Activated CD8-positive, alpha-beta T cell treated with anti-CD3 and anti-CD28 coated beads for 36 hours (primary cell): Measurements from ENCODE around the gene TAF1. TPM values are rescaled to one million over a fixed set of nuclear protein-coding genes. Genes with fewer than 3 reads are reported as not detected.
"Not testable (repeated sequence)": the region's sequence is repeated elsewhere in the genome, so short reads cannot be mapped to it uniquely, and the experiment has no call there.

Experiments
- ATAC-seq: fragments of 200-7000 bp; cut with Tn5 transposase; one replicate; pipeline ENCODE4 v1.10.0; 2021; ENCODE audit warnings: mild to moderate bottlenecking, moderate library complexity
- CTCF ChIA-PET: fragments of 350-600 bp; sonication (Branson Sonifier 250); formaldehyde crosslinking; loops from one replicate; lab custom pipeline; 2021; ENCODE audit warnings: antibody characterized with exemption; lab: Charles Lee
- POLR2A ChIA-PET: fragments of 350-600 bp; sonication (Branson Sonifier 250); formaldehyde crosslinking; loops from one replicate; lab custom pipeline; 2021; ENCODE audit warnings: antibody characterized with exemption; lab: Charles Lee
- DNase-seq: peaks from one replicate; pipeline ENCODE4 v3.0.0-alpha.2; 2020
- H3K27ac Mint-ChIP-seq: one replicate; pipeline ENCODE4 v1.8.0; 2021; ENCODE audit warnings: mild to moderate bottlenecking, mixed read lengths
- H3K27me3 Mint-ChIP-seq: one replicate; pipeline ENCODE4 v1.8.0; 2021; ENCODE audit warnings: mixed read lengths
- H3K36me3 Mint-ChIP-seq: one replicate; pipeline ENCODE4 v1.8.0; 2021; ENCODE audit warnings: low read depth, mixed read lengths
- H3K4me1 Mint-ChIP-seq: one replicate; pipeline ENCODE4 v1.8.0; 2021; ENCODE audit warnings: low read depth, mixed read lengths
- H3K4me3 Mint-ChIP-seq: one replicate; pipeline ENCODE4 v1.8.0; 2021; ENCODE audit warnings: mild to moderate bottlenecking, moderate library complexity, mixed read lengths
- H3K9me3 Mint-ChIP-seq: one replicate; pipeline ENCODE4 v1.8.0; 2021; ENCODE audit warnings: mixed read lengths
- intact Hi-C: fragments of 100-400 bp; cut with micrococcal nuclease; formaldehyde crosslinking; loops from one replicate; pipeline ENCODE4 v1.10.0; 2022
- total RNA-seq, 2 experiments: library from RNA; stranded (reverse); gene quantifications; one replicate each; pipeline ENCODE4 v1.2.3, GENCODE V29; 2021
- TF ChIP-seq, protein P1 (sequence below): fragments of 200-600 bp; IDR thresholded peaks from one replicate; pipeline ENCODE4 v1.8.0; 2022; ENCODE audit warnings: antibody characterized with exemption, mild to moderate bottlenecking

Gene TAF1
- total RNA-seq: 10 to 100 TPM; 26.8 to 30.9 TPM

GRCh38 chrX:71365875-71366673 lies at the start of gene TAF1:
TAF1 (plus strand) TSS chrX:71366357; CDS start chrX:71366375, 18 bp downstream.
- Mint-ChIP-seq H3K4me3 (peak within 1 kb of the TSS; percentile 94), H3K9me3 (no peaks in the 10 kb centered on the region), H3K27me3 (no peaks in the 10 kb centered on the region), H3K4me1 (peaks cover 18% of the 10 kb centered on the region), H3K27ac (peak within 1 kb of the TSS; percentile 98), H3K36me3 (peaks cover 24% of the 10 kb centered on the region)
- intact Hi-C loops: loop anchor here (5.0 kb wide), 2 partner anchors 84 to 166 kb away; partner anchors contain the start of genes NONO and OGT
- POLR2A ChIA-PET: interaction anchor here (0.6 to 2.9 kb wide), 15 partner anchors 10 to 248 kb away, joined by 3 to 19 read pairs (median 6); partner anchors contain the start of genes NONO, OGT and ZMYM3
- CTCF ChIA-PET: interaction anchor here (1.1 kb wide), 1 partner anchor 13 kb away, joined by 3 read pairs; no protein-coding TSS in a partner anchor
- TF ChIP-seq, protein P1, sequence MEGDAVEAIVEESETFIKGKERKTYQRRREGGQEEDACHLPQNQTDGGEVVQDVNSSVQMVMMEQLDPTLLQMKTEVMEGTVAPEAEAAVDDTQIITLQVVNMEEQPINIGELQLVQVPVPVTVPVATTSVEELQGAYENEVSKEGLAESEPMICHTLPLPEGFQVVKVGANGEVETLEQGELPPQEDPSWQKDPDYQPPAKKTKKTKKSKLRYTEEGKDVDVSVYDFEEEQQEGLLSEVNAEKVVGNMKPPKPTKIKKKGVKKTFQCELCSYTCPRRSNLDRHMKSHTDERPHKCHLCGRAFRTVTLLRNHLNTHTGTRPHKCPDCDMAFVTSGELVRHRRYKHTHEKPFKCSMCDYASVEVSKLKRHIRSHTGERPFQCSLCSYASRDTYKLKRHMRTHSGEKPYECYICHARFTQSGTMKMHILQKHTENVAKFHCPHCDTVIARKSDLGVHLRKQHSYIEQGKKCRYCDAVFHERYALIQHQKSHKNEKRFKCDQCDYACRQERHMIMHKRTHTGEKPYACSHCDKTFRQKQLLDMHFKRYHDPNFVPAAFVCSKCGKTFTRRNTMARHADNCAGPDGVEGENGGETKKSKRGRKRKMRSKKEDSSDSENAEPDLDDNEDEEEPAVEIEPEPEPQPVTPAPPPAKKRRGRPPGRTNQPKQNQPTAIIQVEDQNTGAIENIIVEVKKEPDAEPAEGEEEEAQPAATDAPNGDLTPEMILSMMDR: no peak
- DNase-seq: peak; percentile 96
- peak; percentile 90 for ATAC-seq

DNA sequence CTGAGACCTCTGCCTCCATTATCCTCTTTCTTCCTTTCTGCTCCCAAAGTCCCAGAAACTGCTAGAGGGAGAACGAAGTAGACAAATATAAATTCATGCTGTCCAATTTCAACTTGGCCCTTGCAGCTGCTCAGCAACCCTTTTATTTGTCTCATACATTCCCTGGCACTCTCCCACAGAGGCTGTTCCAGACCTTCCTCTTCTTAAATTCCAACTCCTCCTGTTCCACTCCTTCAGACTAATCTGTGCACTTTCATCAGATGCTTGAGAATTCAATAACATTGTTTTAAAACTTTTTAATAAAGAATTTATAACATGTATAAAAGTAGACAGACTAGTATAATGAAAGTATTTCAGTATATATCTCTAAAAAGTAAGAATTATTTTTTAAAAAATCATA lies 49.2 kb upstream of the TAF1 start:
- H3K4me3 Mint-ChIP-seq, H3K4me1 Mint-ChIP-seq, intact Hi-C loops, ATAC-seq, H3K9me3 Mint-ChIP-seq, H3K36me3 Mint-ChIP-seq, POLR2A ChIA-PET, H3K27ac Mint-ChIP-seq, DNase-seq, CTCF ChIA-PET, H3K27me3 Mint-ChIP-seq: not testable (repeated sequence)

GRCh38 chrX:71320126-71320525 lies 46.0 kb upstream of the TAF1 start:
- Mint-ChIP-seq H3K36me3 (peaks cover 9% of the 10 kb centered on the region), H3K4me3 (no peak overlapping the region), H3K4me1 (no peaks in the 10 kb centered on the region), H3K27ac (no peak overlapping the region), H3K9me3 (no peaks in the 10 kb centered on the region), H3K27me3 (no peaks in the 10 kb centered on the region)
- intact Hi-C loops: no loop called here
- ChIA-PET CTCF (no interaction called here), POLR2A (no interaction called here)
- TF ChIP-seq, protein P1: no peak
- DNase-seq (no peak), ATAC-seq (no peak)

GRCh38 chrX:71321731-71322130 lies 44.4 kb upstream of the TAF1 start:
- H3K27ac Mint-ChIP-seq: no peak overlapping the region
- TF ChIP-seq, protein P1: no peak

GRCh38 chrX:71324452-71324851 lies 41.7 kb upstream of the TAF1 start:
- POLR2A ChIA-PET, H3K27ac Mint-ChIP-seq, CTCF ChIA-PET, H3K4me1 Mint-ChIP-seq, intact Hi-C loops, DNase-seq, H3K4me3 Mint-ChIP-seq, H3K9me3 Mint-ChIP-seq, H3K27me3 Mint-ChIP-seq, ATAC-seq: not testable (repeated sequence)
- H3K36me3 Mint-ChIP-seq: peaks cover 18% of the 10 kb centered on the region

More at GRCh38 chrX:71321731-71322130, 44.4 kb upstream of the TAF1 start:
- Mint-ChIP-seq H3K36me3 (peaks cover 12% of the 10 kb centered on the region), H3K4me3 (no peak overlapping the region), H3K9me3 (peaks cover 2% of the 10 kb centered on the region), H3K27me3 (no peaks in the 10 kb centered on the region), H3K4me1 (no peaks in the 10 kb centered on the region)
- POLR2A ChIA-PET: no interaction called here
- intact Hi-C loops: no loop called here
- CTCF ChIA-PET: no interaction called here
- no peak for DNase-seq
- no peak for ATAC-seq

- POLR2A ChIA-PET: no interaction called here
- intact Hi-C loops: no loop called here
- DNase-seq (no peak), ATAC-seq (no peak)
- H3K27me3 Mint-ChIP-seq: no peaks in the 10 kb centered on the region
- no peaks in the 10 kb centered on the region for H3K4me1 Mint-ChIP-seq
- no peak overlapping the region for H3K27ac Mint-ChIP-seq
- peaks cover 17% of the 10 kb centered on the region for H3K36me3 Mint-ChIP-seq
- TF ChIP-seq, protein P1: no peak
- peaks cover 3% of the 10 kb centered on the region for H3K9me3 Mint-ChIP-seq
- CTCF ChIA-PET: no interaction called here
- H3K4me3 Mint-ChIP-seq: no peak overlapping the region
These were observed 39.8 kb upstream of the TAF1 start for GRCh38 chrX:71326394-71326793.

GRCh38 chrX:71349151-71349665 lies 16.9 kb upstream of the TAF1 start:
- H3K27me3 Mint-ChIP-seq, DNase-seq, H3K27ac Mint-ChIP-seq, H3K4me3 Mint-ChIP-seq, POLR2A ChIA-PET, H3K4me1 Mint-ChIP-seq, intact Hi-C loops, H3K9me3 Mint-ChIP-seq, ATAC-seq, H3K36me3 Mint-ChIP-seq, CTCF ChIA-PET: not testable (repeated sequence)

- H3K27ac Mint-ChIP-seq, H3K4me1 Mint-ChIP-seq, H3K27me3 Mint-ChIP-seq, intact Hi-C loops, POLR2A ChIA-PET, DNase-seq, H3K4me3 Mint-ChIP-seq, H3K9me3 Mint-ChIP-seq, ATAC-seq, CTCF ChIA-PET, H3K36me3 Mint-ChIP-seq: not testable (repeated sequence)
These were observed 16.3 kb upstream of the TAF1 start for GRCh38 chrX:71349867-71350266.
